PC-9 (cell line): Measurements from ENCODE around the gene ANKRD6.

Source experiments
- EZH2 ChIP-seq: fragments of 200-600 bp; sonication (generic); IDR thresholded peaks from 2 replicates; pipeline ENCODE4 v1.8.0; 2017; ENCODE audit warnings: antibody characterized with exemption, low read depth
- TF ChIP-seq, protein P1 (sequence below): fragments of 200-600 bp; sonication (generic); conservative IDR thresholded peaks from 2 replicates; pipeline ENCODE4 v1.6.1; 2017; ENCODE audit warnings: mixed run types, antibody characterized with exemption, mild to moderate bottlenecking, moderate library complexity

DNA sequence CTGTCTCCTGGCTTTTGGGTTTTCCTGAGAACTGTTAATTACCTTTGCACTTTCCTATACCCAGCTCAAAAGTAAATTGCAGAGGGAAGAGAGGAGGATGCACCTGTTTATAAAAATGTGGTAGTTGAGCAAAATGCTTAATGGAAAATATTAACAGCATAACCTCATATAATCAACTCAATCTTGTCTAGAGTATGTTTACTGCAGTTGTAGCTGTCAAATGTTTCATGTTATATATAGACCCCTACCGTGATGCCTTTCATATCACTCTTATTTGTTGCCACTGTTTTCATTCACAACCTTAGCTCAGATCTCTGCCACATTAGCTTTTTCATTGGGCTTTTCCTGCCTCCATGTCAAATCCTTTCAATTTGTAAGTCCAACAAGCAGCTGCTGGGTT, 36.0 kb downstream of the ANKRD6 start:
- TF ChIP-seq, protein P1, sequence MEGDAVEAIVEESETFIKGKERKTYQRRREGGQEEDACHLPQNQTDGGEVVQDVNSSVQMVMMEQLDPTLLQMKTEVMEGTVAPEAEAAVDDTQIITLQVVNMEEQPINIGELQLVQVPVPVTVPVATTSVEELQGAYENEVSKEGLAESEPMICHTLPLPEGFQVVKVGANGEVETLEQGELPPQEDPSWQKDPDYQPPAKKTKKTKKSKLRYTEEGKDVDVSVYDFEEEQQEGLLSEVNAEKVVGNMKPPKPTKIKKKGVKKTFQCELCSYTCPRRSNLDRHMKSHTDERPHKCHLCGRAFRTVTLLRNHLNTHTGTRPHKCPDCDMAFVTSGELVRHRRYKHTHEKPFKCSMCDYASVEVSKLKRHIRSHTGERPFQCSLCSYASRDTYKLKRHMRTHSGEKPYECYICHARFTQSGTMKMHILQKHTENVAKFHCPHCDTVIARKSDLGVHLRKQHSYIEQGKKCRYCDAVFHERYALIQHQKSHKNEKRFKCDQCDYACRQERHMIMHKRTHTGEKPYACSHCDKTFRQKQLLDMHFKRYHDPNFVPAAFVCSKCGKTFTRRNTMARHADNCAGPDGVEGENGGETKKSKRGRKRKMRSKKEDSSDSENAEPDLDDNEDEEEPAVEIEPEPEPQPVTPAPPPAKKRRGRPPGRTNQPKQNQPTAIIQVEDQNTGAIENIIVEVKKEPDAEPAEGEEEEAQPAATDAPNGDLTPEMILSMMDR = no peak
- TF ChIP-seq EZH2 = no peak
